ENCODE measurements around the gene ZNF648.

Gene ZNF648

DNA sequence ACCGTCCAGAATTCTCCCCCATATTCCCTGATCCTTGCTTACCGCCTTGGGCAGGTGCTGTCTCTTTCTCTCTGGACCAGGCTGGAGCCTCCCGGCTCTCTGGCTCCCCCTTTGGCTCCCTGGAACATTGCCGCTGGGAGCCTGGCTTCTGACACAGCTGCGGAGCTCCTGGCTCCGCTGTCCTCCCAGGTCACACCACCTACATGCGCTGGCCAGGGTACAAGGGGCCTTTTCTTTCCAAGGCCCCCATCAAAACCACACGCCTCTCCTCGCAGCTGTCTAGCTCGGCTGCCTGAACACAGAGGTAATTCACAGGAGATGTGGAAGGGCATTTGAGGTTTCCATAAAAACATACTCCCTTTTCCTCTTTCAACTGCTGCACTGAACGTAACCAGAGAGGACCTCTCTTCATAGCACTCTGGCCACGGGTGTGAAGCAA is 7.5 kb upstream of the ZNF648 start:
- H3K4me3 ChIP-seq (ENCODE audit: low read depth, low read length), result no peak overlapping the region
- TF ChIP-seq, protein P1, sequence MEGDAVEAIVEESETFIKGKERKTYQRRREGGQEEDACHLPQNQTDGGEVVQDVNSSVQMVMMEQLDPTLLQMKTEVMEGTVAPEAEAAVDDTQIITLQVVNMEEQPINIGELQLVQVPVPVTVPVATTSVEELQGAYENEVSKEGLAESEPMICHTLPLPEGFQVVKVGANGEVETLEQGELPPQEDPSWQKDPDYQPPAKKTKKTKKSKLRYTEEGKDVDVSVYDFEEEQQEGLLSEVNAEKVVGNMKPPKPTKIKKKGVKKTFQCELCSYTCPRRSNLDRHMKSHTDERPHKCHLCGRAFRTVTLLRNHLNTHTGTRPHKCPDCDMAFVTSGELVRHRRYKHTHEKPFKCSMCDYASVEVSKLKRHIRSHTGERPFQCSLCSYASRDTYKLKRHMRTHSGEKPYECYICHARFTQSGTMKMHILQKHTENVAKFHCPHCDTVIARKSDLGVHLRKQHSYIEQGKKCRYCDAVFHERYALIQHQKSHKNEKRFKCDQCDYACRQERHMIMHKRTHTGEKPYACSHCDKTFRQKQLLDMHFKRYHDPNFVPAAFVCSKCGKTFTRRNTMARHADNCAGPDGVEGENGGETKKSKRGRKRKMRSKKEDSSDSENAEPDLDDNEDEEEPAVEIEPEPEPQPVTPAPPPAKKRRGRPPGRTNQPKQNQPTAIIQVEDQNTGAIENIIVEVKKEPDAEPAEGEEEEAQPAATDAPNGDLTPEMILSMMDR (IDR thresholded peaks at IDR 0.05; ENCODE audit: low read depth, low read length), result peak; percentile 27; the same call in 1 of the 2 replicates

DNA sequence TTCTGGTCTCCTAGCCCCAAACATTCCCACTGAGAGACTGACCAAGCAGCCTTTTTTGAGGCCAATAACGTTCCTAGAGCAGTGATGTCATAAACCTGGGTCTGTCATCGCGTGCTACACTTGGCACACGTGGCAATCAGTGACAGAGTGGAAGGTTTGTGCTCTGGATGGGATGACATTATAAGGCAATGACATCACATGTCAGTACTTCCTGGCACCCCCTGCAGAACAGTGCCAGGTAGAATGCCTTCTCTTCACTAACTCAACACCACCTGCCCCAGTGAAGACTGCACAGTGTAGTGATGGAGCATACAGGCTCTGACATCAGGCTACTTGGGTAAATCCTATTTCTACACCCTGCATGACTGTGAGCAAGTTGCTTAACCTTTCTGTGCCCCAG is 5.4 kb upstream of the ZNF648 start:
- TF ChIP-seq, protein P1 (IDR thresholded peaks at IDR 0.05; ENCODE audit: low read depth, low read length), result no peak
- H3K4me3 ChIP-seq (ENCODE audit: low read depth, low read length), result no peak overlapping the region

DNA sequence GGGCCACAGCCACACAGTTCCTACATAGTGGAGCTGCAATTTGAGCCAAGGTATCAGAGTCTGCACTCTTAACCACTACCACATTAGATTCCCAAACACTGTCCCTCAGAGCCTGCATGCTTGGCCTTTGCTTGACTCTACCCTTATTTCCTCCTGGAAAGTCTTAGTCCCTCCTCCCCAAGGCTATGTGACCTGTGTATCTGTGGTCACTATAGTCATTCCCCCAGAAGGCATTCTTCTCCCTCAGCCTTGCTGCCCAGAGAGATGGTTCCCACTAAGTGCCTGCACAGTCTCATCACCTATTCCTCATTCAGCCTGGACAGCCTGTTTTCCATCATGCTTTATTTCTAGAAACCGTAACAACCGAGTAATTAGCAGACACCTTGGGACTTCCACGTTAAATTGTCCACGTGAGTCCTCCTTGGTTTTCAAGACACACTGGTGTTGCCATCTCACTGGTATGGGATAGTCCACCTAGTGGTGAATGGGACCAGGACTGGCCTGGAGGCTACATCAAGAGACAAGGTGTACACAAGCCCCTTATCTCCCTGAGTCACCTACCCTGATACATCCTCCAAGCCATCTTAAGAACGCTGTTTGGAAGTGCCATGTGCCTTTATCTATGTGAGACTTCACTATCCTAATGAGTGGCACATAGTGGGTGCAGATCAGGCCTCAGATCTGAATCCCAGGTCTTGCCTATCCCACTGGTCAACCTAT is 3.8 kb upstream of the ZNF648 start:
- TF ChIP-seq, protein P1 (IDR thresholded peaks at IDR 0.05; ENCODE audit: low read depth, low read length), result no peak
- no peak overlapping the region for H3K4me3 ChIP-seq (ENCODE audit: low read depth, low read length)

DNA sequence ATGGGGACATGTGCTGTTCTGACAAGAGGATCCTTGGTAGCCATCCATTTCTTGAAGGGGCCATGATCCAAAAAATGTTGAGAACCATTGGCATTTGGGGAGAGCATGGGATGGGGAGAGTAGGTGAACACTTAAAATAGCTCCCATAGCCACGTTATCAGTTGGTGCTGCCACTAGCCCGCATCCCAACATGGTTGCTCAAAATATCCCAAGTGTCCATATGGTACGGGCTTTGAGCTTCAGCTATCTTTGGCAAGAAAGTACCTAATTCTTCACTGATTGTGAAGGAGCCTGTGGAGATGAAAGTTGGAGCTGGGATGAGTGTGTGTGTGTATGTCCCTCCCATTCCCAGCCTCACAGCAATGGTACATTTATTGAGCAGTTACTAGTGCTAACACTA is 3.1 kb upstream of the ZNF648 start:
- no peak overlapping the region for H3K4me3 ChIP-seq (ENCODE audit: low read depth, low read length)
- TF ChIP-seq, protein P1 (IDR thresholded peaks at IDR 0.05; ENCODE audit: low read depth, low read length), result no peak

DNA sequence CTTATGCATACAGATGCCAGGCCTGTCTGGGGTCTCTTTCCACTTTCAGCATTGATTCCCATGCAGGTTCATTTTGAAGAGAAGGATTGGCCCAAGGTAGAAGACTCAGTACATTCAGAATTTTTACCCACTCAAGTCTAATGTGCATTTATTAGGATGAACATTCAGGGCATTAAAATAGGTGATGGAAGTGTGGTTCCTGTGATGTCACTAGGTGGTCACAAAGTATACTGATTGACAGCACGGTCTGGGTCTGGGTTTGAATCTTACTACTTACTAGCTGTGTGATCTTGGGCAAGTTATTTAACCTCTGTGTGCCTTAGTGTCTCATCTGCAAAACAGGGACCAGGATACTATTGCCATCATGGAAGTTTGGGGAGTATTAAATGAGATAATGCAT is 711 bp upstream of the ZNF648 start:
- TF ChIP-seq, protein P1 (IDR thresholded peaks at IDR 0.05; ENCODE audit: low read depth, low read length), result no peak
- H3K4me3 ChIP-seq (ENCODE audit: low read depth, low read length), result no peak overlapping the region

DNA sequence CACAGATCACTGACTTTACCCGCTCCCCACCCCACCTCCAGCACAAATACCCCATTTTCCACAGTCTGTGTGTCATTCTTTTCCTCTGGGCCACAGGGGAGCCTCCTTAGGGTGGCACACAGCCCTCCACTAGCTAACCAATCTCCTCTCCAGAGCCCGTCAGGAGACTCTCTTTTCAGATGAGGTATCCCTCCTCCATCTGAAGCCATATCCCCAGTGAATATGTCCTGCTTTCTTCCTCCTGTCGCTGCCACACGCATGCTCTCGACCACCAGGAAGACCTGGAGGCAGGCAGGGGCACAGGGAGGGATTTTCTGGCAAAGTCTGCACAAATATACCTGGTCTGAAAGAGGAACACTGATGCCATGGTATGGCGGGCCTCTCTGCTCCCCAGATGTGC is 635 bp downstream of the ZNF648 start:
- H3K4me3 ChIP-seq (ENCODE audit: low read depth, low read length), result no peak overlapping the region
- TF ChIP-seq, protein P1 (IDR thresholded peaks at IDR 0.05; ENCODE audit: low read depth, low read length), result no peak

DNA sequence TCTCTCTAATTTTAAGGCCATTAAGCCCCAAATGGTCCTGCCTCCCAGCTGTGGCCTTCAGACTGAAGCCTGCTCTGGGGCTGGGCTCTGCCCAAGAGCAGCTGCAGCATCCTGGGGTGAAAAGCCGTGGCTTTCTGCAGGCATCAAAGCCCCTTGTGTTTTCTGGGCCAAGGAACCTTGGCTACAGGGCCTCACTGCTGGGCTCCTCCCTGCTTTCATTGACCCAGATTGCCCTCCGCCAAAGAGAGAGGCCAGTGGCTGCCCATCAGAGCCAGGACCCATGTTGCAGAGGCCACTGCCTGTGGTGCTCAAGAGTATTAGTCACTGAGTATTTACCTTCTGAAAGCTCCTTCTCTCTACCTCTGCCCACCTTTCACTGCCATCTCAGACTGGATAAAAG is 1.6 kb downstream of the ZNF648 start:
- TF ChIP-seq, protein P1 (IDR thresholded peaks at IDR 0.05; ENCODE audit: low read depth, low read length), result no peak
- no peak overlapping the region for H3K4me3 ChIP-seq (ENCODE audit: low read depth, low read length)

Data from WI38 (cell line).